GM18520 (cell line): ENCODE measurements around the gene TUT7.
"Not testable (repeated sequence)": the region's sequence is repeated elsewhere in the genome, so short reads cannot be mapped to it uniquely, and the experiment has no call there.

Source experiments
- ATAC-seq: cut with Tn5 transposase; IDR thresholded peaks from one replicate; pipeline ENCODE4 v1.9.1; 2021; ENCODE audit not compliant: unreplicated experiment

TUT7 gene, protein sequence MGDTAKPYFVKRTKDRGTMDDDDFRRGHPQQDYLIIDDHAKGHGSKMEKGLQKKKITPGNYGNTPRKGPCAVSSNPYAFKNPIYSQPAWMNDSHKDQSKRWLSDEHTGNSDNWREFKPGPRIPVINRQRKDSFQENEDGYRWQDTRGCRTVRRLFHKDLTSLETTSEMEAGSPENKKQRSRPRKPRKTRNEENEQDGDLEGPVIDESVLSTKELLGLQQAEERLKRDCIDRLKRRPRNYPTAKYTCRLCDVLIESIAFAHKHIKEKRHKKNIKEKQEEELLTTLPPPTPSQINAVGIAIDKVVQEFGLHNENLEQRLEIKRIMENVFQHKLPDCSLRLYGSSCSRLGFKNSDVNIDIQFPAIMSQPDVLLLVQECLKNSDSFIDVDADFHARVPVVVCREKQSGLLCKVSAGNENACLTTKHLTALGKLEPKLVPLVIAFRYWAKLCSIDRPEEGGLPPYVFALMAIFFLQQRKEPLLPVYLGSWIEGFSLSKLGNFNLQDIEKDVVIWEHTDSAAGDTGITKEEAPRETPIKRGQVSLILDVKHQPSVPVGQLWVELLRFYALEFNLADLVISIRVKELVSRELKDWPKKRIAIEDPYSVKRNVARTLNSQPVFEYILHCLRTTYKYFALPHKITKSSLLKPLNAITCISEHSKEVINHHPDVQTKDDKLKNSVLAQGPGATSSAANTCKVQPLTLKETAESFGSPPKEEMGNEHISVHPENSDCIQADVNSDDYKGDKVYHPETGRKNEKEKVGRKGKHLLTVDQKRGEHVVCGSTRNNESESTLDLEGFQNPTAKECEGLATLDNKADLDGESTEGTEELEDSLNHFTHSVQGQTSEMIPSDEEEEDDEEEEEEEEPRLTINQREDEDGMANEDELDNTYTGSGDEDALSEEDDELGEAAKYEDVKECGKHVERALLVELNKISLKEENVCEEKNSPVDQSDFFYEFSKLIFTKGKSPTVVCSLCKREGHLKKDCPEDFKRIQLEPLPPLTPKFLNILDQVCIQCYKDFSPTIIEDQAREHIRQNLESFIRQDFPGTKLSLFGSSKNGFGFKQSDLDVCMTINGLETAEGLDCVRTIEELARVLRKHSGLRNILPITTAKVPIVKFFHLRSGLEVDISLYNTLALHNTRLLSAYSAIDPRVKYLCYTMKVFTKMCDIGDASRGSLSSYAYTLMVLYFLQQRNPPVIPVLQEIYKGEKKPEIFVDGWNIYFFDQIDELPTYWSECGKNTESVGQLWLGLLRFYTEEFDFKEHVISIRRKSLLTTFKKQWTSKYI (N-terminal part only)

DNA sequence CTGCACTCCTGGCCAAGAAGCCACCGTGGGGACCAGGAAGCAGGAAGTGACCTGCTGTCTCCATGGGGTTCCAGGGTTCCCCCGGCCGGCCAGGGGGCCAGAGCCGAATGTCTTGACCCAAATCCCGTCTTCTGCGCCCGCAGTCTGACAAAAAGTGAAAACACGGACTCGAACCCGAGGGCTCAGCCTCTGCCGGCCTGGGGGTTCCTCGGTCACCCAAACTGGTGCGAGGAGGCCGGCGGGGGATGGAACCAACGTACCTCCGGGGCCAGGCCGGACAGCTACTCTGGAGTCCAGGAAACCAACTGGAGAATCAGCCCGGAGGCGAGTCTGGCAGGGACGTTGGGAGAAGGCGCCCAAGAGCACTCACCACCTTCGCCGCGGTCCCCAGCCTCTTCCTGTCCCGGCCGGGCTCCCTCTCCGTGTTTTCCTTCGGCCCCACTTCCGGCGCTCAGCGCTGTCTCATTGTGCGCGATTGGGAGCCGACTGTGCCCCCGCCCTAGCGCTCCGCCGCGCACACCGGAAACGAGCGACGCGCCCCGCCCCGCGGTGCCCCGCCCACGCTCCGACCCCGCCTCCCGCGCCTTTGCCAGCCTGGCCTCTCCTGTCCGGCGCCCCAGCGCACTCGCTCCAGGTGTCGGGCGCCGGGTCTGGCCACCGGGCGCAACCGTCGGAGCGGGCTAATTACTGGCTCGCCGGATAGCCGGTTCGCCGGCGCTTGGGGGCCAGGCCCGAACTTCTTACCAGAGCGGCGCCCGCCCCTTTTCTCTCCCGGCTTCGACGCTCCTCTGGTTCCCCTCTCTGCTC lies at the start of gene TUT7:
TUT7 (minus strand) TSS at position 400 of the 807 bp plus-strand sequence. CDS start 1,211 bp downstream, outside the sequence.
- ATAC-seq: peak; percentile 79

DNA sequence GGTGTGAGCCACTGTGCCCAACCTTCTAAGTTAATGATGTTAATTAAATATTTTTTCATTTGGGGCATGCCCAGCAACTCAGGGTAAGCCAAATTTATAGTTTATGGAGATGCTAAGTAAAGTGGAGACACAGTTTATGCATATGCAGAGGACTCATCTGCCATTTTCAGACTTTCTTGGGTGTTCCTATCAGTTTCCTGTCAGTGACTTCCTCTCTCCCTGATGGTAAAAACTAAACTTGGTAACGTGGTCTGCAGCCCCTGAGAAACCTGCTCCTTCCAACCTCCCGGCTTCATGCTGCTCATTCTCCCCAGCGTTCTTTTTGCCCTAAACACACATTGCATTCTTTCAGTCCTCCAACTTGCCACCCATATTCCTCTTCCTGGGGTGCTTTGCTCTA lies 48.4 kb upstream of the TUT7 start:
- ATAC-seq: no peak

DNA sequence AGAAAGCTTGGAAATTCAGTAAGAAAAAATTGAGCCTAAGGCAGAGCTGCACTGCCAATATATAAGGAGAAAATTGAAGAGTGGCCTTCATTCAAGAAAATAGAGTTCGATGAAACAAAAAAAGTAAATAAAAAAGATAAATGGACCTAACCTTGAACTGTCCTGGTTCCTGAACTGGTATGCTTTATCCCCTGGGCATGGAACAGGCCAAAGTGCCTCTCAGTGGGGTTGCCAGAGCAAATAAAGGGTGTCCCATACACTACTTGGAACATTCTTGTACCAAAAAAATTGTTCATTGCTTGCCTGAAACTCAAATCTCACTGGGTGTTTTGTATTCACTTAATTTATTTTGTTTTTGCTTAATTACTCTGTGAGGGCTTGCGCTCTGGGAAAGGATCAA lies 42.2 kb upstream of the TUT7 start:
- no peak for ATAC-seq

DNA sequence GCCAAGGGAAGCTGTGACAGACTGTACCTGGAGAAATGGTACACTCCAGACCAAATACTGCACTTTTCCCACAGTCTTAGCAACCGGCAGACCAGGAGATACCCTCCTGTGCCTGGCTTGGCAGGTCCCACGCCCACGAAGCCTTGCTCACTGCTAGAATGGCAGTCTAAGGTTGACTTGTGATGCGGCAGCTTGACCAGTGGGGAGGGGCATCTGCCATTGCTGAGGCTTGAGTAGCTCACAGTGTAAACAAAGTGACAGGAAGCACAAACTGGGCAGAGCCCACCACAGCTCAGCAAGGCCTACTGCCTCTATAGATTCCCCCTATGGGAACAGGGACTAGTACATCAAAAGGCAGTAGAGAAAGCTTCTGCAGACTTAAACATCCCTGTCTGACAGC lies 36.0 kb upstream of the TUT7 start:
- ATAC-seq: not testable (repeated sequence)

DNA sequence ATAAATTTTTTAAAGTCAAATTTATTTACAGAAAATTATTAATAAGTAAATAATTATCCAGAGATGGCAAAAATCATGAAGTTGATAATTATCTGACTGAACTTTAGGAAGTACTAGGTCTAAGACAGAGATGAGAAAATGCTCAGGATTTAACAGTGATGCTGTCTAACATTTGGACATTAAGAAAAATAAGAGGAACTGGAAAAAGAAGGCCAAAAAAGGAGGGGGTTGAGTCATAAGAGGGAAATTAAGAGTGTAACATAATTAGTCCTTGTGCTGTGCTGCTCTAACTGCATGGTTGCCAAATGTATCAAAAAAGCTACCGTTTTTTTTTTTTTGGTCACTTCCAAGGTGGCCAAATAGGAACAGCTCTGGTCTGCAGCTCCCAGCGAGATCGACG lies 35.4 kb upstream of the TUT7 start:
- no peak for ATAC-seq

DNA sequence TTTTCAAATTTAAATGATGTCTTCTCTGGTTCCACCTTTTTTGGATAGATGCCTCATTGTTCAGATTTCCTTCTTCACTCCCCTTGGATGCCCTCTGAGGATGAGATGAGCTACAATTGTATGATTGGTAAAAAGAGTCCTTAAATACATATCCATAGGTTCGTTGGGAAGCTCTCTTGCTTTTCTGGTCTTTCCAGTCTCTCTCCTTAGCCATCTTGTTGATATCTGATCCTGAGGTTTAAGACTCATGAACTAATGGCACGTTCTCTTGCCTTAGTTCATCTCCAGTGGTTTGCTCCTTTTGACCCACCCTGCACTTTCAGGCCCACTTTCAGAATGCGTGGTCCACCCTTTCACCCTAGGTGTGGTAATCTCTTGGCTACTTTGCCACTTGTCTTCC lies 33.2 kb upstream of the TUT7 start:
- no peak for ATAC-seq

DNA sequence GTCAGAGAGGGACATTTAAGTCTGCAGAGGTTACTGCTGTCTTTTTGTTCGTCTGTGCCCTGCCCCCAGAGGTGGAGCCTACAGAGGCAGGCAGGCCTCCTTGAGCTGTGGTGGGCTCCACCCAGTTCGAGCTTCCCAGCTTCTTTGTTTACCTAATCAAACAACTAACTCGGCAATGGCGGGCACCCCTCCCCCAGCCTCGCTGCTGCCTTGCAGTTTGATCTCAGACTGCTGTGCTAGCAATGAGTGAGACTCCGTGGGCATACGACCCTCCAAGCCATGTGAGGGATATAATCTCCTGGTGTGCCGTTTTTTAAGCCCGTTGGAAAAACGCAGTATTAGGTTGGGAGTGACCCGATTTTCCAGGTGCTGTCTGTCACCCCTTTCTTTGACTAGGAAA lies 28.8 kb upstream of the TUT7 start:
- ATAC-seq: not testable (repeated sequence)

DNA sequence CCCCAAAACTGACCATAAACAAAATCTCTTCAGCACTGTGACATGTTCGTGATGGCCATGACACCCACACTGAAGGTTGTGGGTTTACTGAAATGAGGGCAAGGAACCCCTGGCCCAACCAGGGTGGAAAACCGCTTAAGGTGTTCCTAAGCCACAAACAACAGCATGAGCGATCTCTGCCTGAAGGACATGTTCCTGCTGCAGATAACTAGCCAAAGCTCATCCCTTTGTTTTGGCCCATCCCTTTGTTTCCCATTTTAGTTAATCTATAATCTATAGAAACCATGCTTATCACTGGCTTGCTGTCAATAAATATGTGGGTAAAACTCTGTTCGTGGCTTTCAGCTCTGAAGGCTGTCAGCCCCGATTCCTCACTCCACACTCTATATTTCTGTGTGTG lies 21.8 kb upstream of the TUT7 start:
- no peak for ATAC-seq

DNA sequence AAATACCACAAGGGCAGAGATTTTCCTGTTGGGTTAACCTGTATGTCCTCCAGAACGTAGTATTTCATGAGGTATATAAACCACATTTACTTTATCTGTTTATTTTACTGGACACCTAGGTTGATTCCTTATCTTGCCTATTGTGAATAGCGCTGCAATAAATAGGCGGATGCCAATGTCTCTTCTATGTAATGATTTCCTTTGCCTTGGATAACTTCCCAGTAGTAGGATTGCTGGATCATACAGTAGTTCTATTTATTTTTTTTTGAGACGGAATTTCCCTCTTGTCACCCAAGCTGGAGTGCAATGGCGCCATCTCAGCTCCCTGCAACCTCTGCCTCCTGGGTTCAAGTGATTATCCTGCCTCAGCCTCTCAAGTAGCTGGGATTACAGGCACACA lies 15.6 kb upstream of the TUT7 start:
- no peak for ATAC-seq

DNA sequence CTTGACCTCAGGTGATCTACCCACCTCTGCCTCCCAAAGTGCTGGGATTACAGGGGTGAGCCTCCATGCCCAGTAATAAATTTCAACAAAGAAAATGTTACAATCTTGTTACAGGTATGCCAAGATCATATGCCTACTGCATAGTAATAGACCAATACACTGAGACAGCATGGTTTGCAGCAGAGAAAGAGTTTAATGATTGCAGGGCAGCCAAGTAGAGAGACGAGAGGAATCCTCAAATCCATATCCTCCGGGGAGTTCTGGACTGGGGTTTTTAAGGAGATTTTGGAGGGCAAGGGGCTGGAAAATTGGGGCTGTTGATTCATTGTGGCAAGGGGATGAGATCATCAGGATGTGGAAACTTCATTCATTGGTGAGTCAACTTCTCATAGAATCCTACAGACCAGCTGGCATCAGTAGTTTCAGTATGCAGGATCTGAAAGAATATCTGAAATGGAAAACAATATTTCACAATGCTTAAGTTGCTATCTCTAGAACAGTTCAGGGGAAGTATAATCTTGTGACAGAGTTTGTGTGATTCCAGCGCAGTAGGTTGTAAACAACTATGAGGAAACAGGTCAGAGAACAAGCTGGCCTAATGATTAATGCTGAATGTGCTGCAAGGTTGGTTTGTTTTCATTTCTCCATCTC lies 14.8 kb upstream of the TUT7 start:
- no peak for ATAC-seq

DNA sequence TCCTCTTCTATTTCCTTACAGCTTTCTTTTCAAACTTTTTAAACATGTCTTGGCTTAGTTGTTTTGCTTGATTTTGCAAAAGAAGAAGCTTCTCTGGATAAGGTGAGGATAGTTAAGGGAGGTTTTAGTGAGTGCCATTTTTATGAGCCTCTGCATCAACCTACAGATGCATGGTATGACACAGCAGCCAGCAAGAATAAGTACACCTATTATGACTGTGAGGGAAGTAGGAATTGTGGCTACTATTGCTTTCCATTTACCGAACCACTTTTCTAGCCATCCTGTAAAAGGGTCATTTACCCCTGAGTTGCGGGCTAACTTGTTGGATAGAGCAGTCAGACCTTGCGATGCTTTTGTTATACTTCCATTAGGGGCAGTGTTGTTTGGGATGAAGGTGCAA lies 7.0 kb upstream of the TUT7 start:
- ATAC-seq: no peak

DNA sequence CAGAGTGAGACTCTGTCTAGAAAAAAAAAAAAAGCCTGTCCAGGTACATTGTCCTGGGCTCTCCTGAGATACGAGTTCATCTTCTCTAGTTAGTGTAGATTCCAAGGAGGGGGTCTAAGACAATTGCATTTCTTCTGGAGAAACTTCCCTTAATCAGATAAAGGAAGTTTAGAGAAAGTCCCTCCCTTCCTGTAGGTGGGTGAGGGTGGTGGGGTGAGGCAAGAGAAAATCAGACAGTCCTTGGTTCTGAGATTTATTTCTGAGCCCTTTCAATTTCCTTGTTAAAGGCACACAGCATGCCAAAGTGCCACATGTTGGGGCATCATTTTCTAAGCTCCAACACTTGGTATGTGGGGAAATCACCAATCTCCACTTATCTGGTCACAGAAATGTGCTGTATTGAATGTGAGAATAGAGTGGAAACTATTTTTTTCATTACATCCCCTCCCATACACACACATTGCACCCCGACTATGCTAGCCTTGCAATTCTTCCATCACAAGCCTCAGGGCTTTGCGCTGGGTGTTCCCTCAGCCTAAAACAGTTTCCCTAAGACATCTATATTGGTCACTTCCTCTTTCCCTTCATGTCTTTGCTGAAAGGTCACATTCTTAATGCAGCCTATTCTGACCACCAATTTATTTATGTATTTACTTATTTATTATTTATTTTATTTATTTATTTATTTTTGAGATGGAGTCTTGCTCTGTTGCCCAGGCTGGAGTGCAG lies 5.1 kb upstream of the TUT7 start:
- no peak for ATAC-seq

DNA sequence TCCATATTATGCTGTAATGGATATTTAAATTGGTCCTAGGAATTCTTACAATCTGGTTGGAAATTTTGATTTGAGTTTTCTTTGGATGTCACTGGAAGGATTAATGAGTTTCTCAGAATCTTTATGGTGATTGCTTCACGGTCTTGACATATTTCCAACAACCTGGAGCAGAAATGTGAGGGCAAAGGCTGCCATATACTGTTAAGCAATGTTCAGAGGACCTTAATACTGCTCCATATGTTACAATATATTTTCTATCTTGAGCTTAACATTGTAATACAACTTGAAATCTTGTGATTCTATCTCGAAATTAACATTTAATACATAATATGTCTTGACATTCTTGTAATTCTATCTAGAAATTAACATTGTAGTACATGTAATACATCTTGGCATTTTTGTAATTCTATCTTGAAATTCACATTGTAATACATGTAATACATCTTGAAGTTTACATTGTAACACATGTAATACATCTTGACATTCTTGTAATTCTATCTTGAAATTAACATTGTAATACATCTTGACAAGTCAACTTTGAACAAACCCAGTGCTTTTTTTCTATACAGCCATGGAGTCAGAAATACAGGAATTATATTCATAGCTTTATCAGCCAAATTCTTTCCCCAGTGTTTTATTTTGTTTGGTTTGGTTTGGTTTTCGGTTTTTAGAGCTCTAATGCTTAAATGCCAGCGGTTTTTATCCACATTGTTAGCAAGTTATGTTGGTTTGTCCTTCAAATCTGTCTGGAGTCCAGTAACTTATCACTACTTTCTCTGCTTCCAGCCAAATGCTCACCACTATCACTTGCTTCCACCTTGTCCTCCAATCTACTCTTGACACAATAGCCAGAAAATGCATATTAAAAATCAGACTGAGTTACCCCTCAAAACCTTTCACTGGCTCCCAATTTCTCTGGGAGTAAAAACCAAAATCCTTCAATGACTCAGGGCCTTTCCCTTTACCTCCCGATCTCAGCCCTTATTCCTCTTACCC lies 3.0 kb upstream of the TUT7 start:
- ATAC-seq: no peak

DNA sequence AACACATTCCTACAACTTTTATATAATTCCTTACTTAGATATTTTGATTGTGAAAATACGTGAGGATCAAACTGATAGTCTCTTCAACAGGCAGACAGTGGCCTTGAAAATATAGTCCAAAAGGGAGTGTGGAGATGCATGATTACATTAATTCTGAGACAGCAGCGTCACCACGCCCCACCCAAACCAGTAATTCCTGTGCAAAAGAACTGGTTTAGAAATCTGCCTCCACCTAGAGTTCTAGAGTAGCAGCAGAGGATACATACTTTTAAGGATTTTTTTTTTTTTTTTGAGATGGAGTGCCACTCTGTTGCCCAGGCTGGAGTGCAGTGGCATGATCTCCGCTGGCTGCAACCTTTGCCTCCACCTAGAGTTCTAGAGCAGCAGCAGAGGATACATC lies 1.6 kb upstream of the TUT7 start:
- no peak for ATAC-seq

DNA sequence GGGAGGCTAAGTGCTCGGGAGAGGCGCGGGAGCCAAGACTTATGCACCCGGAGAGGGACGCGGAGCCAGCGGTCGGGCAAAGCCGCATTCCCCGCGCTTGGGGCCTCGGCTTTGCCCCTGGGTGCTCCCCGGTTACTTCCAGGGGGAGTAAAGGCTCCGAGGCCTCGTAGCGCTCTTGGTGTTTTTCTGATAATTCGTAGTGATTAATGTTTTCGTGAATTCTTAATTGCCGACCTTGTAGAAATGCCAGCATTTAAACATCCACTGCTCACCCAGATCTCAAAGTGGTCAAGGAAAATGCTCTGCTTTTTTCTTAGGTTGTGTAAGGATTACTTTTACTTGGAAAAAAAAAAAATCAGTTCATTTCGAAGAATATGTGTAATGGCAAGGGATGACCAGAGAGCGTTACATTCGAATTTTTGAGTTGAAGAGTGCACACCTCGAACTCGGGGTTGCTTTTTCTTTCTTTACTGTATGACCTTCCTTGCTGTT lies 654 bp upstream of the TUT7 start:
- no peak for ATAC-seq

DNA sequence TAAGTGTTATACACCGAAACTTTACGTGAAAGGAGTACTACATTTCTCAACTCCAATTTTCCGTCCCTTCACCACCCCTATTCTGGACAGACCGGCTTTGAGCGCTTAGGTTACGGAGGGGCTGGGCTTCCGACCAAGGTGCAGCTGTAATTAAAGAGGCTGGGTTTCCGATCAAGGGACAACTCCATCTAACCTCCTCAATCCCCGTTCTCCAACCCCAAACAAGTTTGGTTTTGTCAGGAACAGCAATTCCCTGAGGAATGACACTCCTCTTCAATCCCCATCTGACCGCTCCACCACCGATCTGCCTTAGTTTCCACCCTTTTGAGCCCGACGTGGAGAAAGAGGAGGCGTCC lies 577 bp downstream of the TUT7 start:
- no peak for ATAC-seq

DNA sequence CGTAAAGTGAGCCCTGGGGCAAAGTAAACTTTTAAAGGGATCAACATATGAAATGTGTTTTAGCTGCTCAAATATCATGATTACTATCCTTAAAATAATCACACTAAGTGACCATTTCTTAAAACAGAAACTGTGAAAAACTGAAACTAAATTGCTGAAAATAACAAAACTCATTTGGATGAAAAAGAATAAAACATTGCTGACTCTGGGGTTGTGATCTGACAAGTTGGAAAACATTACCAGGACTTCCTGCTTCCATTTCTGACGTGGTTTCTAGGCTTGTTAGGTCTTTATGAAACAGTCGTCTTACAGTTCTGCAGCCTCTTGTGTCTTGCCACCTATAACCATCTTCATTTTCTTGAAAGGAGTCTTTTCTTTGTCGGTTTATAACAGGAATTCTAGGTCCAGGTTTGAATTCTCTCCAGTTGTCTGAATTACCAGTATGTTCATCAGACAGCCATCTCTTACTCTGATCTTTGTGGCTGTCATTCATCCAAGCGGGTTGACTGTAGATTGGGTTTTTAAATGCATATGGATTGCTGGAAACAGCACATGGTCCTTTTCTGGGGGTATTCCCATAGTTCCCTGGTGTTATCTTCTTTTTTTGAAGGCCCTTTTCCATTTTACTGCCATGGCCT lies 1.7 kb downstream of the TUT7 start:
- ATAC-seq: no peak

DNA sequence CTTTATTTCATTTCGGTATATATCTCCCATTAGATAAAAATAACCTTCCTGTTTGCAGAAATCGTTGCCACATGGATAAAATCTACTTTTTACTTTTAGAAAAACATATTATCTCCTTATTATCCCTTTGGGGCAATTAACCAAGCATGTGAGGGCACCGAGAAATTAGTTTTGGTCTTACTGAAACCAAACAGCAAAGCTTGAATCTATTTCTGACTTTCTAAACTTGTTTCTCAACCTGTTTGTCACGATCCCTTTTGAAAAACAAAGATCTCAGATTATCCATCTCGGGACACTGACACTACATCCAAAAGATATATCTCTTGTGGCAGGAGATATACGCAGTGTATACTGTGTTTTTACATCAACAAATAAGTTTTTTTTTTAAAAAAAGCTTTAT lies 2.3 kb downstream of the TUT7 start:
- no peak for ATAC-seq
